Immature natural killer cell (primary cell): Measurements from ENCODE around the gene MEOX1. TPM values are rescaled to one million over a fixed set of nuclear protein-coding genes. Genes with fewer than 3 reads are reported as not detected.

Experiments
- DNase-seq, 3 donors: peaks; one replicate each; pipeline ENCODE4 v3.0.0; 2022; ENCODE audit warnings: mixed read lengths in 1 of 3
- H3K27ac Mint-ChIP-seq, 6 donors: one replicate each; pipeline ENCODE4 v1.8.0; 2020; ENCODE audit warnings: mixed read lengths in 6 of 6, mild to moderate bottlenecking in 5 of 6, inconsistent platforms in 4 of 6, moderate library complexity in 3 of 6
- H3K27me3 Mint-ChIP-seq, 3 donors: one replicate each; pipeline ENCODE4 v1.8.0; 2020 to 2021; ENCODE audit warnings: low read depth in 3 of 3, mild to moderate bottlenecking in 3 of 3, mixed read lengths in 3 of 3, moderate library complexity in 3 of 3, inconsistent platforms in 1 of 3
- H3K36me3 Mint-ChIP-seq, 3 donors: one replicate each; pipeline ENCODE4 v1.8.0; 2020; ENCODE audit warnings: mixed read lengths in 3 of 3, inconsistent platforms in 2 of 3, mild to moderate bottlenecking in 2 of 3
- H3K4me1 Mint-ChIP-seq, 2 donors: one replicate each; pipeline ENCODE4 v1.8.0; 2020; ENCODE audit warnings: inconsistent platforms in 2 of 2, mild to moderate bottlenecking in 2 of 2, mixed read lengths in 2 of 2, moderate library complexity in 1 of 2
- H3K4me3 Mint-ChIP-seq, 5 donors: one replicate each; pipeline ENCODE4 v1.8.0; 2020; ENCODE audit warnings: mild to moderate bottlenecking in 5 of 5, mixed read lengths in 5 of 5, inconsistent platforms in 3 of 5, moderate library complexity in 3 of 5
- H3K9me3 Mint-ChIP-seq, 6 donors: one replicate each; pipeline ENCODE4 v1.8.0; 2020; ENCODE audit warnings: mild to moderate bottlenecking in 6 of 6, mixed read lengths in 6 of 6, inconsistent platforms in 4 of 6, moderate library complexity in 3 of 6
- polyA plus RNA-seq, 3 donors: library from polyadenylated mRNA; unstranded; fragments of 300-500 nt; fragmentation: Illumina TruSeq; gene quantifications; one replicate each; pipeline ENCODE4 v1.2.3, GENCODE V29; 2021

The MEOX1 gene
- polyA plus RNA-seq = not detected

DNA sequence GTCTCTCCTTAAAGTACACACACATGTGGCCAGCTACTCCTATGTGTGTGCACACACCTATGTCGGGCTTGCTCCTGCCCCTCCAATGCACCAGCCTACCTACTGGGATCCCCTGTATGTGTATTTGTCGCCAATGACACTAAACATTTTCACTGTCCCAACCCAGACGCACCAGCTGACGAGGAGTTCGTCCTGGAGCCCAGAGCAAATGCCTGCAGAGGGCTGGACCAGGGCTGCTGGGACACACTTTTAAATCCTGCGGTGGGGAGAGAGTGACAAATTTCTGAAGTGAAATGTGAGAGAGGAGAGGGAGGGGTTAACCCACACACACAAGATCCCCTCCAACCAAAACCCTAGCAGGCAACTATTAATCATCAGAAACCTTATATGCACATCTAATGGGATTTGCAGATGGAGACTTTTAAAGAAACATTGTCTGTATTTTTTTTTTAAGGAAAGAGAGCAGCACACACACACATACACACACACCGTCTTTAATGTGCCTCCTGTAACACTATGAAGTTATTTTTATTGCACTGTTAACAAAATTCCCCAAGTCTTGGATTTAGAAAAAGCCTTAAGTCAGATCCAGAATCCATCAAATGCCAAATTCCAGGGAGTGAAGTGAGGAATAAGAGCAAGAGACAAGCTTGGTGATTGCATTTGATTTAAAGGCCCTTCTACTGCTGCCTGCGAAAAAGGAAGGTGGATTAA is at the start of gene MEOX1:
Gene MEOX1, minus strand, starts transcription at position 224 of the 714 bp plus-strand sequence. CDS start 388 bp downstream, outside the sequence.
- Mint-ChIP-seq H3K9me3 (no peaks in the 10 kb centered on the region), H3K27ac (no peak within 1 kb of the TSS), H3K36me3 (no peaks in the 10 kb centered on the region), H3K27me3 (peaks cover 1 to 5% (median 3%) of the 10 kb centered on the region in 3 donors), H3K4me3 (no peak within 1 kb of the TSS), H3K4me1 (peaks cover 0 to 4% of the 10 kb centered on the region in 2 donors)
- DNase-seq = no peak

DNA sequence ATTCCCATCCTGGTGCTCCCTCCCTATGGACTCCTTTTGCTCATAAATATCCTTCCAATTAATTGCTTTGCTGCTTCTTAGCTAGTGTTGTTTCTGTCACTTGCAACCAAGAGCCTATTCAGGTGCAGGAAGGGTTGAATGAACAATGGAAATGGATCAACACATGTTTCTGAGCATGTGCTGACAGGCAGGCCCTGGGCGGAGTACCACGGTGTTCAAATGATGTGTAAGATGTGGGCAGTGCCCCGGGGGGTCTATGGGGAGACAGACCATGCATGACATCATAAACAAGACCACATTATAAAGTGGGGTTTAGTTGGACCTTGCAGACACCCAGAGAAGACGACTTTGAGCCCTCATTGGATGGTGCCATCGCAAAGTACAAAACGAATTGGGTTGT is 48.4 kb upstream of the MEOX1 start:
- no peak for DNase-seq
- Mint-ChIP-seq H3K4me3 (no peak overlapping the region), H3K27me3 (peaks cover 19 to 28% (median 19%) of the 10 kb centered on the region in 3 donors), H3K4me1 (peaks cover 13 to 19% of the 10 kb centered on the region in 2 donors), H3K36me3 (no peaks in the 10 kb centered on the region), H3K27ac (no peak overlapping the region), H3K9me3 (no peaks in the 10 kb centered on the region)

DNA sequence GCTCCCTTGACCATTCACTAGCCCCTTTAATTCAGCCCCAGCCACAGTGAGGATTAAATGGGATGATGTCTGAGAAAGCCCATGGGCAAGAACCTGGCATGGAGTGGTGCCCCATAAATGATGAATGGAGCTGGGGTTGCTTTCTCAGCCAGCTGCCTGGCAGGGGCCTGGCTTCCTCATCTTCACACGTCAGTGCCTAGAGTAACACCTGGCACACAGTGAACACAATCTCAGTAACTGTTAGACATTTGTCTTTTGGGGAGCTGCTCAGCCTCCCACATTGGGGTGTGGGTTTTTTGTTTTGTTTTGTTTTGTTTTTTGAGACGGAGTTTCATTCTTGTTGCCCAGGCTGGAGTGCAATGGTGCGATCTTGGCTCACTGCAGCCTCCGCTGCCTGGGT is 47.5 kb upstream of the MEOX1 start:
- DNase-seq = no peak
- Mint-ChIP-seq H3K4me3 (no peak overlapping the region), H3K27me3 (peaks cover 13 to 22% (median 15%) of the 10 kb centered on the region in 3 donors), H3K4me1 (peaks cover 7 to 12% of the 10 kb centered on the region in 2 donors), H3K27ac (no peak overlapping the region), H3K9me3 (no peaks in the 10 kb centered on the region), H3K36me3 (no peaks in the 10 kb centered on the region)

DNA sequence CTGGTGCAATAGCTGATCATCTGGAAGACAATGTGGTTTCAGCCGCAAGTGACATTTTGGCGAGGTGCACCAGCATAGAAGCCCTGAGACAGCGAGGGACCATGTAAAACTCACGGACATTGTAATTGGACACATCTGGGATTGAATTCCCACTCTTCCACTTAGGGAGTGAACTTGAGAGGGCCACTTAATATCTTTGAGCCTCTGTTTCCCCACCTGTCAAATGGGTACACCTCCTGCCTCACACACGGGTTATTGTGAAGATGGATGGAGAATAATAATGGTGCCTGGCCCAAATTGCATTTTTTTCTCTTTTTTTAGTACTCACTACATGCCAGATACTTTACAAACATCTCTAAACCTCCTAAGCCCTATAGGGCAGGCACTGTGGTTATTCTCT is 45.5 kb upstream of the MEOX1 start:
- DNase-seq = no peak
- H3K4me1 Mint-ChIP-seq = peaks cover 9 to 11% of the 10 kb centered on the region in 2 donors
- H3K27me3 Mint-ChIP-seq = peaks cover 17 to 28% (median 18%) of the 10 kb centered on the region in 3 donors
- no peaks in the 10 kb centered on the region for H3K36me3 Mint-ChIP-seq
- H3K27ac Mint-ChIP-seq = no peak overlapping the region
- H3K4me3 Mint-ChIP-seq = no peak overlapping the region
- H3K9me3 Mint-ChIP-seq = no peaks in the 10 kb centered on the region

DNA sequence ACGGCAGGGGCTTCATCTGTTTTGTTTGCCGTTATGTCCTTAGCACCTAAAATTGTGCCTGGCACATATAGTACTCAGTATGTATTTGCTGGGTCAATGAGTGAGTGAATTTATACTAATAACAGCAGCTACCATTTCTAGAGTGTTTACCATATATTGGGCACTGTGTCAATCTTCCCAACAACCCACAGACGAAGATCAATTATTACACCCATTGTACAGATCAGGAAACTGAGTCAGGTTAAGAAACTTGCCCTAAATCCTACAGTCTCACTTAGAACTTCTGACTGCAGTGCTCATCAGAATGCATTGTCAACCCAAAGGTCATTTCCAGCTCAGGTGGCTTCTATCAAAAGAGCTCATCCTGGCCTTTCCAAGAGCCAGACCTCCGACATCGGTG is 44.5 kb upstream of the MEOX1 start:
- Mint-ChIP-seq H3K36me3 (no peaks in the 10 kb centered on the region), H3K4me1 (peaks cover 16 to 18% of the 10 kb centered on the region in 2 donors), H3K9me3 (no peaks in the 10 kb centered on the region), H3K27ac (peak overlapping the region in 1 of 6 donors; percentile 57), H3K4me3 (no peak overlapping the region), H3K27me3 (peaks cover 21 to 33% (median 21%) of the 10 kb centered on the region in 3 donors)
- no peak for DNase-seq

DNA sequence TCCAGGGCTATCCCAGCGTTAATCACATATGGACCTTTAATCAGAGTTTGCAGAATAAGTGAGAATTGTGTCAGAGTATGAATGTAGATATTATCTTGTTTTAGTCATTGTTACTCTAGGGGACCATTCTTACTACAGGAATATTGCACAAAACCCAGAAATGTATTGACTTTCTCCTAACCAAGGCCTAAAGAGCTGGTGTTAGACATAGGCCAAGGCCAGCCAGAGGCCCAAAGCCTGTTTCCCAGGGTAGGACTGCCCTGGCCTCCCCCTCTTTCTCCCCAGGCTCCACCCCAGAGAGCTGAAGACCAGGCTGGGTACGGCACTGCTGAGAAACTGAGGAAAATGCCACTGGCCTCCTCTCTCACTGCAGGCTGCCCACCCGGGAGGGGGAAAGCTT is 41.9 kb upstream of the MEOX1 start:
- Mint-ChIP-seq H3K27me3 (peaks cover 21 to 47% (median 26%) of the 10 kb centered on the region in 3 donors), H3K27ac (peak overlapping the region in 2 of 6 donors; percentile 6 to 71), H3K4me1 (peaks cover 38 to 42% of the 10 kb centered on the region in 2 donors), H3K36me3 (no peaks in the 10 kb centered on the region), H3K9me3 (no peaks in the 10 kb centered on the region), H3K4me3 (no peak overlapping the region)
- DNase-seq = no peak

DNA sequence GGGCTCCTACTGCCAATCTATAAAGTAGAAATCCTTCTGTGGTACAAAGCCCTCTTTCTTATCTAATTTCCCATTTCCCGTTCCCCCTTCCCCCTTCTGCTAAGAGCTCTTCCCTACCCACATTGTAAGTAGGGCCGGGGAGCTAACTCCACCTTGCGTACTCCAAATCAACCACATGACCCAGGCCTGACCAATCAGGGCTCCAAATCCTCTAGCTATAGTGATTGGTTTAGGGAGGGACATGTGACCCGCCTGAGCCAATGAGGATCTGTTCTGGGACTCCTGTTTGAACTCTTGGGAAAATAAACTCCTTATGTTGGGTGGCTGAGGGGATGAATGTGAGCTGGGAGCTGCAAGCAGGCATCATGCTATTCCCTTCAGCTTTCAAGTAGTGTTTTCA is 40.9 kb upstream of the MEOX1 start:
- Mint-ChIP-seq H3K27me3 (peaks cover 21 to 50% (median 29%) of the 10 kb centered on the region in 3 donors), H3K4me1 (peaks cover 38 to 42% of the 10 kb centered on the region in 2 donors), H3K27ac (peak overlapping the region in 5 of 6 donors; percentile 6 to 85 (median 61)), H3K4me3 (peak overlapping the region in 4 of 5 donors; percentile 29 to 69 (median 41)), H3K36me3 (no peaks in the 10 kb centered on the region), H3K9me3 (no peaks in the 10 kb centered on the region)
- no peak for DNase-seq

DNA sequence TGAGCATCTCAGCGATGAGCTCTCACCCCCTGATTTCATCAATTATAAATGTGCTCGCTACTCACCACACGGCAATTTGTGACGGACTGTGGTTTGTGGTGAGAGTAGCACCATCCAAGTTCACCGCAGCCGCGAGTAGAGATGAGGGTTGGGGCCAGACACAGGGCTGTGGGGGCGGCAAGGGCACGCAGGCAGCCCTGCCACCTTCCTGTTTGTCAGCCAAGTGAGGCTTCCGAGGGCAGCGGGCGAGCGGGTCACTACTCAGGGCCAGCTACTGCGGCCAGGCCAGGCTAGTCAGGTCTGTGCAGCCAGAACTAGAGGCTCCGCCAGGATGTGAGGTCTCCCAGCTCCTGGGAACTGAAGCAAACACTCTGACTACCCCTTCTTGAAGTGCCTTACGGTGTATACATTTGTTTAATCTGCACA is 39.6 kb upstream of the MEOX1 start:
- H3K27ac Mint-ChIP-seq = peak overlapping the region; percentile 29 to 82 (median 70)
- no peaks in the 10 kb centered on the region for H3K36me3 Mint-ChIP-seq
- H3K4me1 Mint-ChIP-seq = peaks cover 38 to 42% of the 10 kb centered on the region in 2 donors
- peak overlapping the region; percentile 57 to 74 (median 63) for H3K4me3 Mint-ChIP-seq
- peak; percentile 90 to 92 (median 91) for DNase-seq
- H3K9me3 Mint-ChIP-seq = no peaks in the 10 kb centered on the region
- peaks cover 28 to 50% (median 36%) of the 10 kb centered on the region in 3 donors for H3K27me3 Mint-ChIP-seq

DNA sequence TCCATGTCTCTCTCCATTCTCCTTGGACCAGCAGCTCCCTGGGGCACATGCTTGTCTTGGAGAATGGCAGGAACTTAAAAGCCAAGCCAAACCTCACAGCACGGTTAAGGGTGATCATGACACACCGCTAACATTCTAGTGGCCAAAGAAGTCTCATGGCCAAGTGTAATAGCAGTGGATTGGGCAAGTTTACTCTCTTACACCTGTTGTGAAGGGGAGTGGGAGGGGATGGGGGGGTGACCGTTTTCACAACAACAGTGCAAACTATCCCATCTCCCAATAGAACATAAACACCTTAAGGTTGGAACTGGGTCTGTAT is 37.7 kb upstream of the MEOX1 start:
- Mint-ChIP-seq H3K9me3 (no peaks in the 10 kb centered on the region), H3K4me3 (no peak overlapping the region), H3K4me1 (peaks cover 38 to 42% of the 10 kb centered on the region in 2 donors), H3K36me3 (no peaks in the 10 kb centered on the region), H3K27me3 (peaks cover 25 to 39% (median 37%) of the 10 kb centered on the region in 3 donors), H3K27ac (no peak overlapping the region)
- DNase-seq = no peak

DNA sequence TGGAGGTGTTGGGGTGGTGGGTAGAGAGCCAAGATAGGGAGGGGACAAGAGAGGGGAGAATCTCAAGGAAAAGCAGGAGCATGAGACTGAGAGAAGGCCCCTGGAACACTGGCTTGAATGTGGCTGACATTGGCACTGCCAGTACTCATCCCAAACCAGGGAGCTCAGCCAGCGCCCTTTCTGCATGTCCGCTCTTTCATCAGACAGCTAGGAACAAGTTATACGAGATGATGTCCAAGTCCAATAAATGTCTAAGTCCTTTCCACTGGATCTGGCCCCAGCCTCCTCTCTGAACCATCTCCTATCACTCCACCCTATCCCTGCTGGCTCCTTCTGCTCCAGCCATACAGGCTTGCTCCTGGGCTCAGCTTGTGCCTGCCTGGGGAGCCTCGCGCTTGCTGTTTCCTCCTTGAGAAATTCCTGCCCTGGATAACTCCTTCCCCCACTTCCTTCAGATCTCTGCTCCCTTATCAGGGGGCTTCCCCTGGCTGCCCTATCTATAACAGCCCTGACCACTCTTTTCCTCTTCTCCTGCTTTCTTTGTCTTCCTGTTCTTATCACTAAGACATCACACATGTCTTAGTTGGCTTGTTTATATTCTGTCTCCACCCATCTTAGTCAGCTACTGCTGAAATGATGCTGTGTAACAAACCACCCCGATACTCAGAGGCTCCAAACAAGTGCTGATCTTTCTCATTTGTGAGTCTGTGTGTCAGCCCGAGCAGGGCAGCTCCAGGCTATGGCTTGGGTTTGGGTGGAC is 37.1 kb upstream of the MEOX1 start:
- H3K27me3 Mint-ChIP-seq = peaks cover 25 to 39% (median 37%) of the 10 kb centered on the region in 3 donors
- H3K4me1 Mint-ChIP-seq = peaks cover 38 to 42% of the 10 kb centered on the region in 2 donors
- H3K4me3 Mint-ChIP-seq = no peak overlapping the region
- H3K9me3 Mint-ChIP-seq = no peaks in the 10 kb centered on the region
- no peaks in the 10 kb centered on the region for H3K36me3 Mint-ChIP-seq
- H3K27ac Mint-ChIP-seq = peak overlapping the region in 1 of 6 donors; percentile 38
- DNase-seq = no peak

DNA sequence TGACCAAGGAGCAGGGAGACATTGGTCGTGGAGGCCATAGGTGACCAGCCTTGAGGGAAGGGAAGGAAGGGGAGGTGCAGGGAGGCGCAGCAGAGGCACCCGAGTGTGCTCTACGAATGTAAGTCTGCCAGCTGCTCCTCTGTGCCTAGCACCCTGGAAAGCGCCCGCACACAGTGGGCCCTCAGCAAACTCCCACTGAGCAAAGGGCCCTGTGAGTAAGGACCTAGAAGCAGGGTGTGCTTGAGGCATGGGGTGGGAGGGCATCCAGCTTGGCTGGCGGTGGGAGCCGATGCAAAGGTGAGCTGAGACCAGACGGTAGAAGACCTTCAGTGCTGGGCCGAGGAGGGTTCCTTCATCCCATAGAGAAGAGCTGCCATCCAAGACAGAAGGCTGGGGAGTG is 36.2 kb upstream of the MEOX1 start:
- peaks cover 25 to 35% (median 35%) of the 10 kb centered on the region in 3 donors for H3K27me3 Mint-ChIP-seq
- no peaks in the 10 kb centered on the region for H3K36me3 Mint-ChIP-seq

DNA sequence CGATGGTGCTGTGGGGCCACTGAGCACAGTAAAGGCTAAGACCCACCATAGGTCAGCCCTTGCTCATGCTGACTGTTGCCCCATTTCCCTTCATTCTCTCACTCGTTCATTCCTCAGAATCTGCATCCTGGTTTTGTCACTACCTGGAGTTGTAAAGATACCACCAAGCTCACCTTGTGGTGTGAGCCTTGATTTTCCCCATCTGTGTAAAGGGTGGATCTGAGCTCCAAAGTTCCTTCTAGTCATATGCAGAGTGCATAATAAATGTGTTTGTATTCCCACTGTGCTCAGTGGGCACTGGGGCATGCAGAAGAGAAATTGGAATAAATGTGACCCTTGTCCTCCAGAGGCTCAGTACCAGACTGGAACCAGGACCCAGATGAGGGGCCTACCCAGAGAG is 35.2 kb upstream of the MEOX1 start:
- Mint-ChIP-seq H3K36me3 (no peaks in the 10 kb centered on the region), H3K27me3 (peaks cover 19 to 31% (median 28%) of the 10 kb centered on the region in 3 donors), H3K4me3 (no peak overlapping the region), H3K9me3 (no peaks in the 10 kb centered on the region), H3K4me1 (peaks cover 26 to 30% of the 10 kb centered on the region in 2 donors), H3K27ac (no peak overlapping the region)
- no peak for DNase-seq

More for the DNA sequence above, 36.2 kb upstream of the MEOX1 start:
- H3K4me1 Mint-ChIP-seq = peaks cover 35 to 38% of the 10 kb centered on the region in 2 donors
- no peaks in the 10 kb centered on the region for H3K9me3 Mint-ChIP-seq
- no peak overlapping the region for H3K27ac Mint-ChIP-seq
- H3K4me3 Mint-ChIP-seq = no peak overlapping the region
- DNase-seq = no peak

DNA sequence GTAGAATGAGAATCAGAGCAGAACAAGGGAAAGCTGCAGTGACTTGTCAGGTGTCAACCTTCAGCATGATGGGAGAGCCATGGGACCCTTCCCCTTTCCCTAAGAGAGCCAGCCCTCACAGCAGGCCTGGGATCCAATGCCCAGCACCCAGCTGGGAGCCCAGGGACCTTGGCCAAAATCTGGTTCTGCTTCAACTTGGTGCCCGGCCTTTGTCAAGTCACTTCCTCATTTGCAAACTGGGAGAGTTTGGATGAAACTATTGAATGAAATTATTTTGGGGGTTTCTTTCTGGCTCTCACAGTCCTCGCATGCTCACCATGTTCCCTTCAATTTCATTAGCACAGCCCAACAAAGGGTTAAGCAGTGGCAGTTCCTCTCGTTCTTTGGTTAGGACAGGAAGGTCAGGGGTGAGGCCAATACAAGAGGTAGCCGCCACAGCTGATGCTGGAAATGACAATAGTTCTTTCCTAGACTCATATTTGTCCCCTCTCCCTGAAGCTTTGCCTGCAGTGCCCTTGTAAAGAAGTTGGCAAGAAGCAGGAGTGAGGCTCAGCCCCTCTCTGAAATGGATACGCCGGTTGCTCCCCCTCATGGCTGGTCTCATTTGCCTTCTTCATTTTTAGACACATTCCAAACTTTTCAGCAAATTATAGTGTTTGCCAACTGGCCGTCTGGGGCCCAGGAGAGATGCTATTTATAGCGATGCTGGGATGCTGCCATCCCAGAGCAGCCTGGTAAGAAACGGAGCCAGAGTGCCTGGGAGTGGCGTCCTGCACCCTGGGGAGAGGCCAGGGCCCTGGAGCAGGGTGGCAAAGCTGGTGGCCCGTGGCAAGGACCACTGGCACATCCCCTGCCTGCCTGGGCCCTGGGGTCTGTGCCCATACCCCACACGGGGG is 34.5 kb upstream of the MEOX1 start:
- H3K4me1 Mint-ChIP-seq = peaks cover 22 to 23% of the 10 kb centered on the region in 2 donors
- peaks cover 14 to 27% (median 24%) of the 10 kb centered on the region in 3 donors for H3K27me3 Mint-ChIP-seq
- no peak for DNase-seq
- no peak overlapping the region for H3K4me3 Mint-ChIP-seq
- no peaks in the 10 kb centered on the region for H3K36me3 Mint-ChIP-seq
- H3K27ac Mint-ChIP-seq = no peak overlapping the region
- no peaks in the 10 kb centered on the region for H3K9me3 Mint-ChIP-seq
